Measurements from ENCODE around the gene EIF4B.
A peak's percentile ranks its signal among the peaks of the same experiment; 100 is the strongest.

DNA sequence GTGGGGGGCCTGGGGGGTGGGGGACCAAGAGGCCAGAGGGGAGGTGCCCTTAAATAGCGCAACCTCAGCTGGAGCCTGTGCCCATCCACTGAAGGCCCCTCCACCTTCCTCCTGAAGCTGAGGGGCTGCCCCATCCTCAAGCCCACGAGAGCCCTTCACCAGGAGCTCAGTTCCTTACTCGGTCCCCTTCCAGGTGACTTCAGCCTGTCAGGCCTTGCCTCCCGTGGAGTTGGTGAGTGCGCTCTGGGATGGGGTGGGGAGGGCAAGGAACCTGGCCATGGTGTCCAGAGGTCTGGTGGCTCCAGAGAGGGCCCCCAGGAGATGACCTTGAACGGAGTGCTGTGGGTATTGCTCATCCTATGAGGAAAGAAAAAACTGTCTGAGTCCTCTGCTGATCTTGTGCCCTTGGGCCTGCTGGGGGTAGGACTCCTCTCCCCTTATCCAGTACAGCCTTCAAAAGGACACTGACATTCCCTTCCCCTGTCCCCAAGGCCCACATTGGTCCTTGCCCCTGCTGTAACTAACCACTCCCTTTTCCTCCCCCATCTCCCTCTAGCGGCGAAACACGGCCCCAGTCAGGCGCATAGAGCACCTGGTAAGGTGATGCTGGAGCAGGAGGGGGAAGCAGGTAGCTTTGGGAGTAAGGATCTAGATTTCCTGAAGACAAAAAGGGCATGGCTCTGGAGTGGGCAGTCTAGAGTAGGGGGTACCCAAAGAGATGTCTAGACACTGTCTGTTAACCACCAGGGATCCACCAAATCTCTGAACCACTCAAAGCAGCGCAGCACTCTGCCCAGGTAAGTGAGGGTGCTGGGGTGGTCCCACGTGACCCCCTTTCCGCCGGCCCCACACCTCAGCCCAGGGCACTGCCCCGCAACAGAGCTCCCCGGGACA is 47.2 kb downstream of the EIF4B start:
- TF ChIP-seq, protein P1, sequence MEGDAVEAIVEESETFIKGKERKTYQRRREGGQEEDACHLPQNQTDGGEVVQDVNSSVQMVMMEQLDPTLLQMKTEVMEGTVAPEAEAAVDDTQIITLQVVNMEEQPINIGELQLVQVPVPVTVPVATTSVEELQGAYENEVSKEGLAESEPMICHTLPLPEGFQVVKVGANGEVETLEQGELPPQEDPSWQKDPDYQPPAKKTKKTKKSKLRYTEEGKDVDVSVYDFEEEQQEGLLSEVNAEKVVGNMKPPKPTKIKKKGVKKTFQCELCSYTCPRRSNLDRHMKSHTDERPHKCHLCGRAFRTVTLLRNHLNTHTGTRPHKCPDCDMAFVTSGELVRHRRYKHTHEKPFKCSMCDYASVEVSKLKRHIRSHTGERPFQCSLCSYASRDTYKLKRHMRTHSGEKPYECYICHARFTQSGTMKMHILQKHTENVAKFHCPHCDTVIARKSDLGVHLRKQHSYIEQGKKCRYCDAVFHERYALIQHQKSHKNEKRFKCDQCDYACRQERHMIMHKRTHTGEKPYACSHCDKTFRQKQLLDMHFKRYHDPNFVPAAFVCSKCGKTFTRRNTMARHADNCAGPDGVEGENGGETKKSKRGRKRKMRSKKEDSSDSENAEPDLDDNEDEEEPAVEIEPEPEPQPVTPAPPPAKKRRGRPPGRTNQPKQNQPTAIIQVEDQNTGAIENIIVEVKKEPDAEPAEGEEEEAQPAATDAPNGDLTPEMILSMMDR (IDR thresholded peaks at IDR 0.05) = peak; percentile 34 to 88 (median 82)
- peak in 1 of 2 donors; percentile 56 for TF ChIP-seq POLR2A (IDR thresholded peaks at IDR 0.05)

Measured in adrenal gland (tissue), 5 donors.